A673 (cell line): ENCODE results near the gene MAP2K5. TPM values are rescaled to one million over a fixed set of nuclear protein-coding genes. Genes with fewer than 3 reads are reported as not detected.

Experiments
- BruUV-seq: library from RNA; stranded (reverse); fragments of 400-500 nt; replicated peaks from 2 replicates; lab custom pipeline; 2021; lab: Mats Ljungman, UMichigan
- CTCF ChIA-PET: fragments of 300-600 bp; sonication (Branson Sonifier 250); formaldehyde crosslinking; loops from one replicate; lab custom pipeline; 2022; ENCODE audit warnings: antibody characterized with exemption; lab: Charles Lee
- POLR2A ChIA-PET: fragments of 300-600 bp; sonication (Branson Sonifier 250); formaldehyde crosslinking; loops from one replicate; lab custom pipeline; 2022; ENCODE audit warnings: antibody characterized with exemption; ENCODE audit not compliant: low non-redundant PET; lab: Charles Lee
- DNase-seq: peaks from one replicate; pipeline ENCODE4 v3.0.0-alpha.2; 2015; ENCODE audit warnings: low spot score
- H3K27ac ChIP-seq: fragments of 200-600 bp; sonication (generic); 2 replicates; pipeline ENCODE4 v1.5.1; 2016; ENCODE audit warnings: mixed run types, low read depth, mild to moderate bottlenecking, mixed read lengths, antibody characterized with exemption, low read length; ENCODE audit not compliant: poor library complexity, severe bottlenecking
- H3K27me3 ChIP-seq: fragments of 200-600 bp; sonication (generic); replicated peaks from 2 replicates; pipeline ENCODE4 v1.6.1; 2017; ENCODE audit warnings: mixed run types, low read depth, mild to moderate bottlenecking, mixed read lengths, antibody characterized with exemption, low read length; ENCODE audit not compliant: insufficient read depth, poor library complexity
- H3K36me3 ChIP-seq: fragments of 200-600 bp; sonication (generic); 2 replicates; pipeline ENCODE4 v1.6.1; 2016; ENCODE audit warnings: mixed run types, mild to moderate bottlenecking, mixed read lengths, antibody characterized with exemption, low read length; ENCODE audit not compliant: insufficient read depth, poor library complexity, severe bottlenecking
- H3K4me1 ChIP-seq: fragments of 200-600 bp; sonication (generic); 2 replicates; pipeline ENCODE4 v1.6.1; 2017; ENCODE audit warnings: mixed run types, mild to moderate bottlenecking, mixed read lengths, antibody characterized with exemption, low read length; ENCODE audit not compliant: insufficient read depth, poor library complexity, severe bottlenecking
- H3K4me3 ChIP-seq: fragments of 200-600 bp; sonication (generic); 2 replicates; pipeline ENCODE4 v1.5.1; 2016; ENCODE audit warnings: low read depth, mixed run types, mild to moderate bottlenecking, mixed read lengths, low read length; ENCODE audit not compliant: poor library complexity, severe bottlenecking
- H3K9me3 ChIP-seq: fragments of 200-600 bp; sonication (generic); 2 replicates; pipeline ENCODE4 v1.6.1; 2016; ENCODE audit warnings: mixed run types, low read depth, mild to moderate bottlenecking, mixed read lengths, antibody characterized with exemption, low read length; ENCODE audit not compliant: poor library complexity, severe bottlenecking
- CTCF ChIP-seq: fragments of 300-800, 200-600 bp; sonication (generic); conservative IDR thresholded peaks from 2 replicates; pipeline ENCODE4 v1.5.1; 2017; ENCODE audit warnings: low read depth, mild to moderate bottlenecking, antibody characterized with exemption, low read length, moderate library complexity, mixed read lengths
- EZH2 ChIP-seq: fragments of 200-600 bp; sonication (generic); IDR thresholded peaks from 2 replicates; pipeline ENCODE4 v1.6.1; 2017; ENCODE audit warnings: borderline replicate concordance, low read depth, mild to moderate bottlenecking, mixed read lengths, antibody characterized with exemption, low read length; ENCODE audit not compliant: poor library complexity, severe bottlenecking
- intact Hi-C: fragments of 100-400 bp; cut with micrococcal nuclease; formaldehyde crosslinking; loops from one replicate; pipeline ENCODE4 v1.10.0; 2022; ENCODE audit not compliant: unreplicated experiment
- total RNA-seq: library from RNA; stranded (reverse); gene quantifications from 2 replicates; pipeline ENCODE4 v1.2.3, GENCODE V29; 2021

Gene MAP2K5
- total RNA-seq, 1 experiment from 2014 or later, result 62.8 TPM

GRCh38 chr15:67512140-67512539 is 30.4 kb upstream of the MAP2K5 start:
- TF ChIP-seq CTCF, result no peak
- no peak for TF ChIP-seq EZH2
- CTCF ChIA-PET, result no interaction called here
- no TSS peak for BruUV-seq
- Histone ChIP-seq H3K4me1 (no peaks in the 10 kb centered on the region), H3K4me3 (no peak overlapping the region), H3K9me3 (no peaks in the 10 kb centered on the region), H3K27me3 (no peaks in the 10 kb centered on the region), H3K36me3 (no peaks in the 10 kb centered on the region), H3K27ac (no peak overlapping the region)
- DNase-seq, result no peak
- POLR2A ChIA-PET, result no interaction called here
- intact Hi-C loops, result no loop called here

- BruUV-seq, result no TSS peak
- H3K27ac ChIP-seq, result no peak overlapping the region
- no peaks in the 10 kb centered on the region for H3K9me3 ChIP-seq
- TF ChIP-seq CTCF, result no peak
- no peak for TF ChIP-seq EZH2
- CTCF ChIA-PET, result no interaction called here
- DNase-seq, result no peak
- H3K27me3 ChIP-seq, result no peaks in the 10 kb centered on the region
- intact Hi-C loops, result no loop called here
- no peaks in the 10 kb centered on the region for H3K36me3 ChIP-seq
- H3K4me3 ChIP-seq, result no peak overlapping the region
- H3K4me1 ChIP-seq, result no peaks in the 10 kb centered on the region
- POLR2A ChIA-PET, result no interaction called here
Observed at GRCh38 chr15:67512933-67513714, 29.4 kb upstream of the MAP2K5 start.

GRCh38 chr15:67515090-67515489 is 27.4 kb upstream of the MAP2K5 start:
- intact Hi-C loops, result no loop called here
- POLR2A ChIA-PET, result no interaction called here
- H3K4me1 ChIP-seq, result no peaks in the 10 kb centered on the region
- DNase-seq, result no peak
- CTCF ChIA-PET, result no interaction called here
- H3K9me3 ChIP-seq, result no peaks in the 10 kb centered on the region
- H3K27ac ChIP-seq, result no peak overlapping the region
- BruUV-seq, result no TSS peak
- no peak overlapping the region for H3K4me3 ChIP-seq
- TF ChIP-seq EZH2 (no peak), CTCF (no peak)
- no peaks in the 10 kb centered on the region for H3K36me3 ChIP-seq
- H3K27me3 ChIP-seq, result no peaks in the 10 kb centered on the region
